ENCODE results near the gene PDIA6. TPM values are rescaled to one million over a fixed set of nuclear protein-coding genes. Genes with fewer than 3 reads are reported as not detected.
A peak's percentile ranks its signal among the peaks of the same experiment; 100 is the strongest.
"Not testable (repeated sequence)": the region's sequence is repeated elsewhere in the genome, so short reads cannot be mapped to it uniquely, and the experiment has no call there.

PDIA6 gene
- total RNA-seq, 1 donor from 2014 or later = 472 TPM

DNA sequence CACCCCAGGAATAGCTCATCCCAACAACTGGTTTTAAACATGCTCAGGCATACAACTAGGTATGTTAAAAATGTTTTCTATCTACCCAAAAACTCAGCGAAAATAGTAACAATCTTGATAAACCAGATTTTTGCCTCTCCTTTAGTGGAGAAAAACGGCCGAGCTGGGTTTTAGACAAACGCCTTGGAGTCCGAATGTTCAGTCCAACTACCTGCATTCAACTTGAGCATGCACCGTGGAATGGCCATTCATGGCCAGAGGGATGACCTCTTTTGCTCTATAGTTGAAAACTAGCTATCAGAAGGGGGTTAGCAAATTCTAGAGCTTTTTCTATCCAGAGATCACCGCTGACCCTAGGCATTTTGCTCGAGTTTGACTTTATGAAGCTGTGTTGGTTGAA is 30.8 kb downstream of the PDIA6 start:
- no peak for DNase-seq (ENCODE audit: low read depth)

DNA sequence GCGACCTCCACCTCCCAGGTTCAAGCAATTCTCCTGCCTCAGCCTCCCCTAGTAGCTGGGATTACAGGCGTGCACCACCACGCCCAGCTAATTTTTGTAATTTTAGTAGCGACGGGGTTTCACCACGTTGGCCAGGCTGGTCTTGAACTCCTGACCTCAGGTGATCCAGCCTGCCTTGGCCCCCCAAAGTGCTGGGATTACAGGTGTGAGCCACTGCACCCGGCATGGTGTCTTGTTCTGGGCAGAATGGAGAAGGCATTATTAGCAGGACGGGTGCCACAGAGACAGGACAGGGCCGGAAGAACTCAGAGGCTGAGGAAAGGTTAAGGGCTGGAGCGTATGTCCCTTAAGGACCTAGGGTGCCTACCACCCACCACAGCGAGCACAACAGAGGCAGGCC is 31.8 kb downstream of the PDIA6 start:
- DNase-seq (ENCODE audit: low read depth) = not testable (repeated sequence)

DNA sequence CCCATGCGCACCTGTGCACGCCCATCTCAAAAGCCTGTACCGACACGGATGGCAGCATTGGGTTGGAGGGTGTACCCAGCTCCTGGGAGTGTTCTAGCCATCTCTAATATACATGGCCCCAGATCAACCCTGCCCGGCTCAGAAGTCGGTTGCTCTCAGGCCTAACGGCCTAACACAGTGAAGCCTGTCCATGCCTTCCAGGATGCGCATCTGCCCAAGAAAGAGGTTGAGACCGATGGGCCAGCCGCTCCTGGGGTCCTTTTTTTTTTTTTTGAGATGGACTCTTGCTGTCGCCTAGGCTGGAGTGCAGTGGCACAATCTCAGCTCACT is 32.1 kb downstream of the PDIA6 start:
- DNase-seq (ENCODE audit: low read depth) = no peak

GRCh38 chr2:10779776-10780490 is 32.7 kb downstream of the PDIA6 start:
- no peak for DNase-seq (ENCODE audit: low read depth)

DNA sequence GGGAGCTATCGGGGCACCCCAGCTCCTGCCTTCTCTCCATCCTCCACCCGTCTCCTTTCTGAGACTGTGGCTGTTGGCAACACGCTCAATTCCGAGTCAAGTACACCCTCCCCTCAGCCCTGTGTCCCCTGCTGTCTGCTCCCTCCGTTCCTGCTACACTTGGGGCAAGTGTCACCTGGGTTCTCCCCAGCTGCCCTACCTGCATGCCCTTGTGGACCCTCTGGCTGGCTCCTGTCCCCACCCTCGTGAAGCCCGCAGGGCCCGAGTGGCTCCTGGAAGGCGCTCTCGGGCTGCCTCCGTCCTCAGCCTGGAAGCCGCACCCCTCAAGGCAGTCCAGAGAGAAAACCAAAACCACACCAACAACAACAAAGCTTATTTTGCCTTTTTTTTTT is 33.9 kb downstream of the PDIA6 start:
- DNase-seq (ENCODE audit: low read depth) = no peak

GRCh38 chr2:10777842-10778723 is 34.5 kb downstream of the PDIA6 start:
- DNase-seq (ENCODE audit: low read depth) = peak; percentile 19

- no peak for DNase-seq (ENCODE audit: low read depth)
Measured at GRCh38 chr2:10777111-10777841, 35.3 kb downstream of the PDIA6 start.

- no peak for DNase-seq (ENCODE audit: low read depth)
Measured at GRCh38 chr2:10776231-10776977, 36.2 kb downstream of the PDIA6 start.

DNA sequence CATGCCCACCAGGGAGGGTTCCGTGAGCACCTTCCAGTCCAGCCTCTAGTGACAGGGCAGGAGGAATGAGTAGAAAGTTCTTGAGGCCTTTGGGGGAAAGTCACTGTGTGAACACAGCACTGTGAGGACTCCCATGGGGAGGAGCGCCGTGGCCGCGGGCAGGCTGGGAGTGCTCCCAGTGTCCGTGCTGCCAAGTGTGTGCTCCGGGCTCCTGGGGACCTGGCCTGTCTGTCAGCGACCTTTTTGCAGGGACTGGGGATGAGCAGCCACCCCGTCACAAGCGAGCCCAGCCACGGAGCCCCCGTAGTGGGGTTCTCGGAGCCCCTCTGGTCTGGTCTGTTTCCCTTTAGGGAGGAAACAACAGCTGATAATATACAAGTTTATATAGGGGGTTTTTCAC is 36.8 kb downstream of the PDIA6 start:
- DNase-seq (ENCODE audit: low read depth) = no peak

- DNase-seq (ENCODE audit: low read depth) = no peak
Measured at GRCh38 chr2:10775021-10775780, 37.4 kb downstream of the PDIA6 start.

GRCh38 chr2:10774394-10774793 is 38.2 kb downstream of the PDIA6 start:
- peak; percentile 59 for DNase-seq (ENCODE audit: low read depth)

DNA sequence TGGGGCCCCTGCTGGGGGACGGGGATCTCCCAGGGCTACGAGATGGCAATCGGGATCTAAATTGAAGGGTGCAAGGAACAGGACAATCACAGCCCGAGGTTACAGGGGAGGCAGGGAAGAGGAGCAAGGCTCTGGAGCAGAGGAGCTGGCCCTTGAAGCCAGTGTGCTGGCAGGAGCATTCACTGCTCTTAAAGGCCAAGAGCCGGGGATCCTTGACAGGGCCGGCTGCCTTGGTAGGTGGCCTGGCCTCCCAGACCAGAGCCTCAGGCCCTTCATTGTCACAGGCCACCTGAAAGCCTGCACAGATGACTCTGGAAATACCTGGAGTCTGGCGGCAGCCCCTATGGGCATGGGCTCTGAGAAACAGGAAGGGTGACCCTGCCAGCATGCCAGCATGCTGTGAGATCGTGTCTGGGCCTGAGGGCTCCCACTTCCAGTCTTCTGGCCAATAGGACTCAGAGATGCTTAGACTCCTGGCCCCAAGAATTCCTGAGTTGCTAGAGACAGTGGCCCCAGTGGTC is 38.7 kb downstream of the PDIA6 start:
- no peak for DNase-seq (ENCODE audit: low read depth)

GRCh38 chr2:10772868-10773215 is 39.7 kb downstream of the PDIA6 start:
- no peak for DNase-seq (ENCODE audit: low read depth)

- DNase-seq (ENCODE audit: low read depth) = no peak
Measured at GRCh38 chr2:10772201-10772867, 40.3 kb downstream of the PDIA6 start.

DNA sequence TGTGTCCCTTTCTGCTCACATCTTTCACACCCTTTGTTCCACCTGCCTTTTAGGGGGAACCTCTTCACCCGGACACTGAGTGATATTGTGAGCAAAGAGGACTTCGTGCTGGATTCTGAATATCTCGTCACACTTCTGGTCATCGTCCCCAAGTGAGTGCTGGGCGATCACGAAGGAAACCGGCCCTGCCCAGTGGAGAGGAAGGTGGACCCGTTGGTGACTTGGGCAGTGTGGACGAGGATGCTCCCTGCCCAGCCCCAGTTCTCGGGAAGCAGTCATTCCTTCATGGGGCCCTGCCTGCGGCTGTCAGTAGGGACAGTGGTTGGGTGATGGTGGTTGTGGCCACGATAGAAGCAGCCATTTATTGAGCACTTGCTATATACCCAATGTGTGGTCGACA is 40.8 kb downstream of the PDIA6 start:
- DNase-seq (ENCODE audit: low read depth) = no peak

DNA sequence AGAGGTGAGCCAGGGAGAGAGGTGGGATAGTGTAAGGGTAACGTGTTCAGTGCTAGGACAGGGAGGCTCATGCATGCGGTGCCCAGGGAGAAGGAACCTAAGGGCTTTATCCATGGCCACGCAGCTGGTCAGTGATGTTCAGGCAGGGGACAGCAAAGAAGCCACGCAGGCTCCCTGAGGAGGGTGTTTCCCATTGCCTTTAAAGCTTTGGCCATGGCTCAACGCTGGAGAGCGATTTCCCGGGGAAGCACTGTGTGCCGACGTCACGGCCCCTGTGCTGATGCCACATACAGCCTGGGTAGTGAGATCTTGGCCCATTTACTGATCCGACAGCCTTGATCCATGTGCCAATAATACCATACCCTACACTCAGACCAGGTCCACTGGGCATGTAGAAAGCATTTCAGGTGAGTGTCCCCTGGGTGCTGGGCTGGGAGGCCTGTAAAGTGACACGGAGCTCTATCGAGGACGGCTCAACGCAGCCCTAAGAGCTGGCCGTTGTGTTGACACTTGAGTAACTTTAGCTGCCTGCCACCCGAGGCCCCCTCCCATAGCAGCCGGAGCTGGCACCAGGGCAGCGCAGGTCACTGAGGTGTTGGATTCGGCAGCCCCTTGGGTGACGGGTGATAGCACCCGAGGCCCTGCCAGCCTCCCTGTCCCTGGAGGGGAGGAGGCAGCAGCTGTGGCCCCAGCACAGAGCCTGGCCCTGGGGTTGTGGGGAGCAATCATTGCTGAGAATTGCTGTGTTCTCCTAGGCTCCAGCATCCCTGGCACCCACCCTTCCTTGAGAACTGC is 41.4 kb downstream of the PDIA6 start:
- no peak for DNase-seq (ENCODE audit: low read depth)

GRCh38 chr2:10768063-10768507 is 44.5 kb downstream of the PDIA6 start:
- DNase-seq (ENCODE audit: low read depth) = peak; percentile 76

DNA sequence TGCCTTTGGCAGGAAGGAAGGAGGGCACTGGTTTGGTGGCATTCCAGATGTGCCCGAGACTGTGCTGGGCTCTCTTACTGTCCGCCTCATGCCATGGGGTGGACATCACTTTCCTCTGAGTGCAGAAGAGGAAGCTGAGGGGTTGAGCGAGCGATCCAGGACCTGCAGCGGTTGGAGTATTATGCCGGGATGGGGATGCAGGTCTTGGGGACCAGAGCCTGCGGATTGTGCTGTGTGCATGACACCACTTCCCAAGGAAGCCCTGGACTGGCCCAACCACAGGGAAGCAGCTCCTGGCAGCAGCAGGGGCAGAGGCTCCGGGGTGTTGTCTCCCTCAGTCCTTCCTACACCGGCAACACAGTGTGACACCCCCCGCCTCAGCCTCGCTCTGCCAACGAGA is 46.7 kb downstream of the PDIA6 start:
- DNase-seq (ENCODE audit: low read depth) = no peak

DNA sequence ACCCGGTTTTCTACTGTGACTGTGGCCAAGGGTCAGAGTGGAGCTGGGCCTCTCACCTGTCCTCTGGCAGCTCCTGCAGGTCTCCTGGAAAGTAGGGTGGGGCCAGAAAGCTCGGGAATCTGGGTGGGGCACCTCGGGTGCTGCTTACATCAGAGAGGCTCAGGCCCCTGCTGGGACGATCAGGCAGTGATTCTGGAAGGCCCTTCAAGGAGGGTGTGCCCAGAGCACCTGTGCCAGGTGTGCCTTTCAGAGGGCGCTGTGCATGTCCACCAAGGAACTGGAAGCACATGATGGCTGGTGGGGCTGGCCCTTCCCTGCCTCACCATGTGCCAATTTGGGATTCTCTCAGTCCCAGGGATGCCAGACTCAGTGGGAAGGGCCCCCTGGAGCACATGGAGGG is 47.1 kb downstream of the PDIA6 start:
- DNase-seq (ENCODE audit: low read depth) = no peak

Measured in myocyte (in vitro differentiated cells).